B cell (primary cell): Measurements from ENCODE around the gene PROSER1. TPM values are rescaled to one million over a fixed set of nuclear protein-coding genes. Genes with fewer than 3 reads are reported as not detected.

Experiments used
- ATAC-seq: fragments of 200-7000 bp; cut with Tn5 transposase; one replicate; pipeline ENCODE4 v1.10.0; 2021; ENCODE audit warnings: low read depth, mild to moderate bottlenecking, moderate number of reproducible peaks, moderate library complexity
- CTCF ChIA-PET: fragments of 350-600 bp; sonication (Branson Sonifier 250); formaldehyde crosslinking; loops from one replicate; lab custom pipeline; 2021; ENCODE audit warnings: antibody characterized with exemption, inconsistent platforms; lab: Charles Lee
- POLR2A ChIA-PET: fragments of 350-600 bp; sonication (Branson Sonifier 250); formaldehyde crosslinking; loops from one replicate; lab custom pipeline; 2021; ENCODE audit warnings: antibody characterized with exemption; lab: Charles Lee
- DNase-seq: peaks from one replicate; pipeline ENCODE4 v3.0.0; 2013
- H2AFZ ChIP-seq: 2 replicates; pipeline ENCODE4 v1.6.1; 2012; ENCODE audit warnings: mild to moderate bottlenecking, low read depth, low read length; ENCODE audit not compliant: insufficient read depth, poor library complexity, severe bottlenecking
- H3K27ac ChIP-seq, 2 donors: 1 replicate in 1 of 2; 2 replicates in 1 of 2; pipeline ENCODE4 v1.5.1; 2012 to 2013; ENCODE audit warnings: low read length in 2 of 2, mild to moderate bottlenecking in 2 of 2, moderate library complexity in 1 of 2
- H3K27me3 ChIP-seq, 4 experiments: fragments of 200-600 bp in 1 of 4; sonication (generic) in 1 of 4; replicated peaks in 1 of 4; 1 replicate in 2 of 4; 2 replicates in 2 of 4; pipeline versions ENCODE4 v1.6.1 to v1.7.0; 2013 to 2016; ENCODE audit warnings: low read length in 3 of 4, mild to moderate bottlenecking in 2 of 4, mixed read lengths in 1 of 4, moderate library complexity in 1 of 4; ENCODE audit not compliant: insufficient read depth in 4 of 4, control insufficient read depth in 3 of 4; ENCODE audit errors: control extremely low read depth in 1 of 4
- H3K36me3 ChIP-seq, 2 experiments: replicated peaks in 1 of 2; 1 replicate in 1 of 2; 2 replicates in 1 of 2; pipeline versions ENCODE4 v1.6.1 to v1.7.1; 2013; ENCODE audit warnings: low read length in 1 of 2; ENCODE audit not compliant: insufficient read depth in 2 of 2, control insufficient read depth in 1 of 2; ENCODE audit errors: control extremely low read depth in 1 of 2, extremely low read depth in 1 of 2
- H3K4me1 ChIP-seq, 2 donors: fragments of 200-600 bp in 1 of 2; sonication (generic) in 1 of 2; 1 replicate in 1 of 2; 2 replicates in 1 of 2; pipeline versions ENCODE4 v1.5.1 to v1.6.1; 2013 to 2017; ENCODE audit warnings: low read length in 2 of 2; ENCODE audit not compliant: control insufficient read depth in 2 of 2, insufficient read depth in 2 of 2
- H3K4me2 ChIP-seq: replicated peaks from 2 replicates; pipeline ENCODE3; 2012; ENCODE audit warnings: mild to moderate bottlenecking, low read depth, low read length; ENCODE audit not compliant: poor library complexity, severe bottlenecking
- H3K4me3 ChIP-seq, 5 experiments: fragments of 200-600 bp in 1 of 5; sonication (generic) in 1 of 5; 1 replicate in 3 of 5; 2 replicates in 2 of 5; pipeline versions ENCODE4 v1.5.1 to v1.7.0; 2011 to 2016; ENCODE audit warnings: low read length in 4 of 5, mild to moderate bottlenecking in 4 of 5, low read depth in 2 of 5, control low read depth in 1 of 5, moderate library complexity in 1 of 5; ENCODE audit not compliant: insufficient read depth in 1 of 5; ENCODE audit errors: control extremely low read depth in 1 of 5, extremely low read depth in 1 of 5
- H3K79me2 ChIP-seq: fragments of 200-600 bp; sonication (generic); one replicate; pipeline ENCODE4 v1.6.0; 2016; ENCODE audit warnings: low read length; ENCODE audit not compliant: control insufficient read depth, insufficient read depth
- H3K9ac ChIP-seq: fragments of 200-600 bp; sonication (generic); 2 replicates; pipeline ENCODE4 v1.6.1; 2017; ENCODE audit warnings: mild to moderate bottlenecking, low read length, moderate library complexity
- H3K9me3 ChIP-seq, 3 donors: one replicate each; pipeline versions ENCODE4 v1.6.1 to v1.7.1; 2013; ENCODE audit warnings: low read length in 2 of 3; ENCODE audit not compliant: control insufficient read depth in 2 of 3, insufficient read depth in 1 of 3; ENCODE audit errors: control extremely low read depth in 1 of 3
- H4K20me1 ChIP-seq: 2 replicates; pipeline ENCODE4 v1.6.0; 2012; ENCODE audit warnings: mild to moderate bottlenecking, low read length; ENCODE audit not compliant: insufficient read depth, control insufficient read depth, poor library complexity, severe bottlenecking
- H3K27ac Mint-ChIP-seq: one replicate; pipeline ENCODE4 v1.8.0; 2021; ENCODE audit warnings: mixed read lengths
- H3K27me3 Mint-ChIP-seq: one replicate; pipeline ENCODE4 v1.8.0; 2021; ENCODE audit warnings: mixed read lengths
- H3K4me1 Mint-ChIP-seq: one replicate; pipeline ENCODE4 v1.8.0; 2021; ENCODE audit warnings: mixed read lengths
- H3K4me3 Mint-ChIP-seq: one replicate; pipeline ENCODE4 v1.8.0; 2021; ENCODE audit warnings: mixed read lengths
- H3K9me3 Mint-ChIP-seq: one replicate; pipeline ENCODE4 v1.8.0; 2022; ENCODE audit warnings: mixed read lengths; ENCODE audit not compliant: insufficient read depth
- EZH2 ChIP-seq: IDR thresholded peaks from 2 replicates; pipeline ENCODE4 v1.6.1; 2012; ENCODE audit warnings: borderline replicate concordance, low read depth, mild to moderate bottlenecking, moderate library complexity, low read length; ENCODE audit not compliant: insufficient read depth, poor library complexity, severe bottlenecking
- WGBS: methylation state at CpG from one replicate; pipeline ENCODE4 v1.1.5; 2013; ENCODE audit warnings: missing lambda C conversion rate; ENCODE audit not compliant: insufficient coverage; 5-methylcytosine and 5-hydroxymethylcytosine counted together
- intact Hi-C: fragments of 100-400 bp; cut with micrococcal nuclease; formaldehyde crosslinking; loops from one replicate; pipeline ENCODE4 v1.10.0; 2022
- polyA plus RNA-seq: library from polyadenylated mRNA; depleted of rRNA; stranded (reverse); fragments of >200 nt; gene quantifications from 2 replicates; pipeline ENCODE4 v1.2.3, GENCODE V29; 2012
- total RNA-seq, 2 donors: library from RNA; stranded (reverse); fragments of 120-200 nt in 1 of 2; gene quantifications; 1 replicate in 1 of 2; 2 replicates in 1 of 2; pipeline versions ENCODE4 v1.2.3 to v1.2.4, GENCODE V29; 2013 to 2022
- TF ChIP-seq, protein P1 (sequence below): fragments of 200-600 bp; IDR thresholded peaks from one replicate; pipeline ENCODE4 v1.8.0; 2022; ENCODE audit warnings: antibody characterized with exemption, mild to moderate bottlenecking

Gene PROSER1
- total and polyA plus RNA-seq, 2 donors (not counting 1 experiment from before 2014, with no cell fraction given), result 18.1 to 63.5 TPM

DNA sequence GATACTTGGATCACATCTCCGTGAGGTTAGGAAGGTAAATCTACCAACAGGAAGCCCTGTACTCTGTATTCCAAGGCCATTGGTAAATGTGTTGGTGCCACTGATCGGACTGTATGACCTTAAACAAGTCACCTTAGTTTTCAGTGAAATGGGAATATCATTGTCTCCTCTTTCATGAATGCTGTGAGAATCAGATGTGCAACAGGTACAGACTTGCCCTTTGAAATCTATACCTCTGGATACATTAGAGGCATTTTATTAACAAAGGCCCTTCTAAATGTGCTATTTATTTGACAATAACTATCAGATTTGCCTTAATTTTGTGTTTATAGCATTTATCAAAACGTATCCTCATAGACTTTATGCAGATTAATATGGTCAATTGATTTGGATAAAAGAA, 11.4 kb upstream of the PROSER1 start:
- no CpG with 5 or more reads among the region's 3 CpGs for WGBS

DNA sequence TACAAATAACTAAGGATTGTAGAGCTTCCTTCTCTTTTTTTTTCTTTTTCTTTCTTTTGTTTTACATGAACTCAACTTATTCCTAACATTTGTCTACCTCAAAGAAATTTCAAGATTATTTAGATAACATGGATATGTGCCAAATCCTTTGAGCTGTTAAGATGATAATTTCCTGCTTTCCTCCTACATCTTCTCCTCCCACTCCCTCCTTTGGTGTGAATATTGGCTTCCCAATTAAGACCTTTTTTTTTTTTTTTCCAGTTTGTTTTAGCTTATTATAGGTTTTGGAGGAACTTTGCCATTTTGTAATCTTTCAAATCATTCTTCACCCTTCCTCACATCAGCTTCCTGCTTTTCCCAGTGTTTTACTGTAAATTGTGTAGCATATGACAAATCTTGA, 10.9 kb upstream of the PROSER1 start:
- H3K27me3 Mint-ChIP-seq, result no peaks in the 10 kb centered on the region
- ChIA-PET CTCF (interaction anchor here (1.5 to 1.7 kb wide), 2 partner anchors 564 to 567 kb away, joined by 4 to 6 read pairs; no protein-coding TSS in a partner anchor), POLR2A (no interaction called here)
- ATAC-seq, result no peak
- H4K20me1 ChIP-seq, result no peaks in the 10 kb centered on the region
- peaks cover 2% of the 10 kb centered on the region for H3K4me1 Mint-ChIP-seq
- no peaks in the 10 kb centered on the region for H3K79me2 ChIP-seq
- H3K4me3 ChIP-seq, result no peak overlapping the region
- H3K4me3 Mint-ChIP-seq, result no peak overlapping the region
- peaks cover 1 to 11% of the 10 kb centered on the region in 2 experiments for H3K36me3 ChIP-seq
- H3K4me1 ChIP-seq, result no peaks in the 10 kb centered on the region
- TF ChIP-seq, protein P1, sequence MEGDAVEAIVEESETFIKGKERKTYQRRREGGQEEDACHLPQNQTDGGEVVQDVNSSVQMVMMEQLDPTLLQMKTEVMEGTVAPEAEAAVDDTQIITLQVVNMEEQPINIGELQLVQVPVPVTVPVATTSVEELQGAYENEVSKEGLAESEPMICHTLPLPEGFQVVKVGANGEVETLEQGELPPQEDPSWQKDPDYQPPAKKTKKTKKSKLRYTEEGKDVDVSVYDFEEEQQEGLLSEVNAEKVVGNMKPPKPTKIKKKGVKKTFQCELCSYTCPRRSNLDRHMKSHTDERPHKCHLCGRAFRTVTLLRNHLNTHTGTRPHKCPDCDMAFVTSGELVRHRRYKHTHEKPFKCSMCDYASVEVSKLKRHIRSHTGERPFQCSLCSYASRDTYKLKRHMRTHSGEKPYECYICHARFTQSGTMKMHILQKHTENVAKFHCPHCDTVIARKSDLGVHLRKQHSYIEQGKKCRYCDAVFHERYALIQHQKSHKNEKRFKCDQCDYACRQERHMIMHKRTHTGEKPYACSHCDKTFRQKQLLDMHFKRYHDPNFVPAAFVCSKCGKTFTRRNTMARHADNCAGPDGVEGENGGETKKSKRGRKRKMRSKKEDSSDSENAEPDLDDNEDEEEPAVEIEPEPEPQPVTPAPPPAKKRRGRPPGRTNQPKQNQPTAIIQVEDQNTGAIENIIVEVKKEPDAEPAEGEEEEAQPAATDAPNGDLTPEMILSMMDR, result no peak
- no peak for TF ChIP-seq EZH2
- H3K27ac ChIP-seq, result no peak overlapping the region
- H3K9ac ChIP-seq, result no peak overlapping the region
- H3K4me2 ChIP-seq, result no peak overlapping the region
- no peaks in the 10 kb centered on the region for H3K9me3 ChIP-seq
- H2AFZ ChIP-seq, result no peak overlapping the region
- no peak for DNase-seq
- H3K27me3 ChIP-seq, result no peaks in the 10 kb centered on the region
- no peaks in the 10 kb centered on the region for H3K9me3 Mint-ChIP-seq
- no peak overlapping the region for H3K27ac Mint-ChIP-seq
- intact Hi-C loops, result no loop called here

More for the DNA sequence above, 11.4 kb upstream of the PROSER1 start:
- Histone ChIP-seq H3K27ac (no peak overlapping the region), H3K79me2 (no peaks in the 10 kb centered on the region), H3K27me3 (no peaks in the 10 kb centered on the region), H3K4me1 (no peaks in the 10 kb centered on the region), H3K4me2 (no peak overlapping the region), H3K4me3 (no peak overlapping the region), H3K9me3 (no peaks in the 10 kb centered on the region), H3K36me3 (peaks cover 1 to 11% of the 10 kb centered on the region in 2 experiments), H3K9ac (no peak overlapping the region), H4K20me1 (no peaks in the 10 kb centered on the region), H2AFZ (no peak overlapping the region)
- no peak overlapping the region for H3K27ac Mint-ChIP-seq
- no peaks in the 10 kb centered on the region for H3K27me3 Mint-ChIP-seq
- intact Hi-C loops, result no loop called here
- peaks cover 3% of the 10 kb centered on the region for H3K4me1 Mint-ChIP-seq
- no peak for DNase-seq
- H3K4me3 Mint-ChIP-seq, result no peak overlapping the region
- H3K9me3 Mint-ChIP-seq, result no peaks in the 10 kb centered on the region
- ChIA-PET POLR2A (no interaction called here), CTCF (interaction anchor here (1.5 to 1.7 kb wide), 2 partner anchors 563 to 567 kb away, joined by 4 to 6 read pairs; no protein-coding TSS in a partner anchor)
- no peak for TF ChIP-seq EZH2
- TF ChIP-seq, protein P1, result no peak
- ATAC-seq, result no peak
